RWPE2 (cell line): ENCODE results near the gene TK1.
A peak's percentile ranks its signal among the peaks of the same experiment; 100 is the strongest.

Experiments
- ATAC-seq: fragments of 200-7000 bp; cut with Tn5 transposase; 3 replicates; pipeline ENCODE4 v1.9.1; 2021; ENCODE audit warnings: low read depth
- DNase-seq: peaks from one replicate; pipeline ENCODE4 v3.0.0-alpha.2; 2020; ENCODE audit warnings: low spot score
- H3K27ac ChIP-seq: fragments of 450-650 bp; 2 replicates; pipeline ENCODE4 v1.5.1; 2017; ENCODE audit warnings: mild to moderate bottlenecking; ENCODE audit not compliant: poor library complexity, severe bottlenecking
- H3K27me3 ChIP-seq: fragments of 250-450 bp; sonication (Bioruptor Pico); 2 replicates; pipeline ENCODE4 v1.5.1; 2021; ENCODE audit warnings: mild to moderate bottlenecking, moderate library complexity; ENCODE audit not compliant: insufficient read depth, poor library complexity, severe bottlenecking
- H3K36me3 ChIP-seq: fragments of 250-450 bp; sonication (Bioruptor Pico); 2 replicates; pipeline ENCODE4 v1.5.1; 2020; ENCODE audit warnings: low read depth, mild to moderate bottlenecking, moderate library complexity
- H3K4me1 ChIP-seq: fragments of 250-450 bp; sonication (Bioruptor Pico); 2 replicates; pipeline ENCODE4 v1.5.1; 2021; ENCODE audit warnings: mild to moderate bottlenecking, moderate library complexity; ENCODE audit not compliant: insufficient read depth, poor library complexity, severe bottlenecking
- H3K4me3 ChIP-seq: fragments of 250-450 bp; sonication (Bioruptor Pico); 2 replicates; pipeline ENCODE4 v1.5.1; 2021; ENCODE audit warnings: mild to moderate bottlenecking, moderate library complexity; ENCODE audit not compliant: severe bottlenecking
- H3K9me3 ChIP-seq: fragments of 250-450 bp; sonication (Bioruptor Pico); 2 replicates; pipeline ENCODE4 v1.5.1; 2021; ENCODE audit warnings: mild to moderate bottlenecking, moderate library complexity; ENCODE audit not compliant: severe bottlenecking
- CTCF ChIP-seq: fragments of 450-650 bp; IDR thresholded peaks from one replicate; pipeline ENCODE4 v1.5.1; 2017; ENCODE audit warnings: mild to moderate bottlenecking, moderate library complexity; ENCODE audit not compliant: poor library complexity, severe bottlenecking

Gene TK1

GRCh38 chr17:78130437-78131101 lies 56.3 kb downstream of the TK1 start, which contains the start of gene TMC8:
Gene TMC8 (plus strand): TSS chr17:78130771. CDS start chr17:78131589, 818 bp downstream.
- peaks cover 11% of the 10 kb centered on the region for H3K4me1 ChIP-seq
- H3K36me3 ChIP-seq = peaks cover 4% of the 10 kb centered on the region; the same call in 1 of the 2 replicates
- no peak within 1 kb of the TSS for H3K4me3 ChIP-seq
- DNase-seq (no peak), ATAC-seq (no peak)
- H3K27me3 ChIP-seq = no peaks in the 10 kb centered on the region
- TF ChIP-seq CTCF = no peak
- peak within 1 kb of the TSS; percentile 51 for H3K27ac ChIP-seq
- H3K9me3 ChIP-seq = no peaks in the 10 kb centered on the region

GRCh38 chr17:78130090-78130436 lies 56.8 kb downstream of the TK1 start:
- H3K36me3 ChIP-seq = peaks cover 7% of the 10 kb centered on the region; the same call in 1 of the 2 replicates
- H3K27ac ChIP-seq = peak overlapping the region; percentile 51
- ATAC-seq (no peak), DNase-seq (no peak)
- TF ChIP-seq CTCF = no peak
- H3K4me3 ChIP-seq = no peak overlapping the region
- H3K9me3 ChIP-seq = no peaks in the 10 kb centered on the region
- peaks cover 11% of the 10 kb centered on the region for H3K4me1 ChIP-seq
- no peaks in the 10 kb centered on the region for H3K27me3 ChIP-seq

GRCh38 chr17:78129351-78130089 lies 57.3 kb downstream of the TK1 start:
- TF ChIP-seq CTCF = no peak
- Histone ChIP-seq H3K4me3 (no peak overlapping the region), H3K36me3 (peaks cover 7% of the 10 kb centered on the region; the same call in 1 of the 2 replicates), H3K27ac (peak overlapping the region; percentile 51), H3K9me3 (no peaks in the 10 kb centered on the region), H3K27me3 (no peaks in the 10 kb centered on the region), H3K4me1 (peaks cover 11% of the 10 kb centered on the region)
- DNase-seq (no peak), ATAC-seq (no peak)

GRCh38 chr17:78128551-78129350 lies 58.1 kb downstream of the TK1 start, which contains the start of gene TMC6:
Gene TMC6 (minus strand): TSS chr17:78128755. CDS start chr17:78126832, 1,923 bp downstream.
- Histone ChIP-seq H3K4me1 (peaks cover 11% of the 10 kb centered on the region), H3K9me3 (no peaks in the 10 kb centered on the region), H3K27me3 (no peaks in the 10 kb centered on the region), H3K27ac (peak within 1 kb of the TSS; percentile 51), H3K4me3 (peak within 1 kb of the TSS; percentile 62), H3K36me3 (peaks cover 11% of the 10 kb centered on the region; the same call in 1 of the 2 replicates)
- no peak for TF ChIP-seq CTCF
- ATAC-seq = peak; percentile 65
- no peak for DNase-seq
